Measurements from ENCODE around the gene OSBP2.

OSBP2 gene

GRCh38 chr22:30806391-30806861, 111.8 kb downstream of the OSBP2 start:
- H3K27me3 Mint-ChIP-seq, result peaks cover 33% of the 10 kb centered on the region
- H3K9me3 Mint-ChIP-seq, result no peaks in the 10 kb centered on the region
- DNase-seq (ENCODE audit: low spot score in 2 of 2) (no peak), ATAC-seq (ENCODE audit: low read depth) (no peak)
- H3K4me1 Mint-ChIP-seq, result peaks cover 2% of the 10 kb centered on the region
- no peaks in the 10 kb centered on the region for H3K36me3 Mint-ChIP-seq
- H3K27ac Mint-ChIP-seq, result no peak overlapping the region
- no peak overlapping the region for H3K4me3 Mint-ChIP-seq

- ATAC-seq (ENCODE audit: low read depth) (no peak), DNase-seq (ENCODE audit: low spot score in 2 of 2) (no peak)
- Mint-ChIP-seq H3K27me3 (peaks cover 21% of the 10 kb centered on the region), H3K9me3 (no peaks in the 10 kb centered on the region), H3K36me3 (no peaks in the 10 kb centered on the region), H3K4me1 (peaks cover 2% of the 10 kb centered on the region), H3K4me3 (no peak overlapping the region), H3K27ac (no peak overlapping the region)
These were observed 114.4 kb downstream of the OSBP2 start for GRCh38 chr22:30809086-30809485.

DNA sequence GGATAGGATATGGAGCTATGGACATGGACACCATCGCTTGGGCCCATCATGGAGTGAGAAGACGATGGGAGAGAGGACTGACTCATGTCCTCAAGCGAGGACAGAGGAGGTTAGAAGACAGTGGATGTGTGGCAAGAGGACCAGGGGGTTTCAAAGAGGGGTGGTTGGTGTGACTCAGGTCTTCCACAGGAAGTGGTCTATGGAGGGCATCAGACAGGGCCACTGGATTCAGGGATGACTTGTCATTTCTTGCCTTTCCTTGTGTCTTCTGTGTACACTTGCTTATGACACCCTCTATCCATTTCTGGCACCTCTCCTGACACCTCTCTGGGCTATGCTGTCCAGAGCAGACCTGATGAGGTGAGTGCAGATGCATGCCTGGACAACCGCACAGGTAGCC, 115.4 kb downstream of the OSBP2 start:
- H3K4me1 Mint-ChIP-seq, result peaks cover 2% of the 10 kb centered on the region
- no peaks in the 10 kb centered on the region for H3K9me3 Mint-ChIP-seq
- ATAC-seq (ENCODE audit: low read depth) (no peak), DNase-seq (ENCODE audit: low spot score in 2 of 2) (no peak)
- H3K36me3 Mint-ChIP-seq, result no peaks in the 10 kb centered on the region
- H3K27ac Mint-ChIP-seq, result no peak overlapping the region
- H3K27me3 Mint-ChIP-seq, result peaks cover 17% of the 10 kb centered on the region
- H3K4me3 Mint-ChIP-seq, result no peak overlapping the region

DNA sequence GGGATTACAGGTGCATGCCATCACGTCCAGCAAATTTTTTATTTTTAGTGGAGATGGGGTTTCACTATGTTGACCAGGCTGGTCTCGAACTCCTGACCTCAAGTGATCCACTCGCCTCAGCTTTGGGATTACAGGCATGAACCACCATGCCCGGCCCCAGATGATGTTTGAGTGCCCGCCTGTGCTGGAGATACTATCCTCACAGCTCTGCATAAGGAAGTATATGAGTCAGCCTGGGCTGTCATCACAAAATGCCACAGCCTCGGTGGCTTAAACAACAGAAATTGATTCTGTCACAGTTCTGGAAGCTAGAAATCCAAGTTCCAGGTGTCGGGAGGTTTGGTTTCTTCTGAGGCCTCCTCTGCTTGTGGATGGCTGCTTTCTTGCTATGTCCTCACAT, 119.3 kb downstream of the OSBP2 start:
- no peak for ATAC-seq (ENCODE audit: low read depth)
- Mint-ChIP-seq H3K4me3 (no peak overlapping the region), H3K27ac (no peak overlapping the region), H3K27me3 (peaks cover 14% of the 10 kb centered on the region), H3K36me3 (no peaks in the 10 kb centered on the region), H3K4me1 (no peaks in the 10 kb centered on the region), H3K9me3 (no peaks in the 10 kb centered on the region)
- DNase-seq (ENCODE audit: low spot score in 2 of 2), result no peak

DNA sequence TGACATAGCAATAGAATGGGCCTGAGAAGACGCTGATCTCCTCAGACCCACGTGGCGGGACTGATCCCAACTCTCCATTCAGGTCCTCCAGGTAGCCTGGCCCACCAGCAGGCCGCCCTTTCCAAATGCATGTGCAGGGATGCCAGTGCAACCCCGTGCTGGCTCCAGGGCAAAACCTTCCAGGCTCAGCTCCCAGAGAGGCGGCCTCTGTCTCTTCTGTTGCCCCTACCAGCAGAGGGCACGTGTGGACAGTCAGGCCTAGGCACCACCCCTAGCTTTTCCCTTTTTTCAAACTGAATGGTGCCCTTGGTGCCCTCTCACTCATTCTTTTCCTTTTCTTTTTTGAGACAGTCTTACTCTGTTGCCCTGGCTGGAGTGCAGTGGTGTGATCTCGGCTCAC, 121.7 kb downstream of the OSBP2 start:
- H3K27me3 Mint-ChIP-seq, result peaks cover 14% of the 10 kb centered on the region
- H3K9me3 Mint-ChIP-seq, result no peaks in the 10 kb centered on the region
- no peak for DNase-seq (ENCODE audit: low spot score in 2 of 2)
- H3K4me1 Mint-ChIP-seq, result no peaks in the 10 kb centered on the region
- no peak overlapping the region for H3K4me3 Mint-ChIP-seq
- no peak for ATAC-seq (ENCODE audit: low read depth)
- no peaks in the 10 kb centered on the region for H3K36me3 Mint-ChIP-seq
- no peak overlapping the region for H3K27ac Mint-ChIP-seq

GRCh38 chr22:30821381-30821780, 126.7 kb downstream of the OSBP2 start:
- ATAC-seq (ENCODE audit: low read depth), result no peak

GRCh38 chr22:30821863-30822215, 127.2 kb downstream of the OSBP2 start:
- Mint-ChIP-seq H3K4me1 (no peaks in the 10 kb centered on the region), H3K4me3 (peak overlapping the region; percentile 63), H3K27ac (no peak overlapping the region), H3K36me3 (no peaks in the 10 kb centered on the region), H3K27me3 (peaks cover 26% of the 10 kb centered on the region), H3K9me3 (no peaks in the 10 kb centered on the region)
- no peak for DNase-seq (ENCODE audit: low spot score in 2 of 2)
- no peak for ATAC-seq (ENCODE audit: low read depth)

More at GRCh38 chr22:30821381-30821780, 126.7 kb downstream of the OSBP2 start:
- no peaks in the 10 kb centered on the region for H3K4me1 Mint-ChIP-seq
- H3K27me3 Mint-ChIP-seq, result peaks cover 25% of the 10 kb centered on the region
- DNase-seq (ENCODE audit: low spot score in 2 of 2), result no peak
- no peaks in the 10 kb centered on the region for H3K36me3 Mint-ChIP-seq
- H3K4me3 Mint-ChIP-seq, result no peak overlapping the region
- H3K9me3 Mint-ChIP-seq, result no peaks in the 10 kb centered on the region
- no peak overlapping the region for H3K27ac Mint-ChIP-seq

GRCh38 chr22:30822216-30823014, 127.7 kb downstream of the OSBP2 start:
- Mint-ChIP-seq H3K27me3 (peaks cover 27% of the 10 kb centered on the region), H3K4me3 (peak overlapping the region; percentile 63), H3K9me3 (no peaks in the 10 kb centered on the region), H3K4me1 (no peaks in the 10 kb centered on the region), H3K27ac (no peak overlapping the region), H3K36me3 (no peaks in the 10 kb centered on the region)
- DNase-seq (ENCODE audit: low spot score in 2 of 2) (no peak), ATAC-seq (ENCODE audit: low read depth) (peak; percentile 26)

DNA sequence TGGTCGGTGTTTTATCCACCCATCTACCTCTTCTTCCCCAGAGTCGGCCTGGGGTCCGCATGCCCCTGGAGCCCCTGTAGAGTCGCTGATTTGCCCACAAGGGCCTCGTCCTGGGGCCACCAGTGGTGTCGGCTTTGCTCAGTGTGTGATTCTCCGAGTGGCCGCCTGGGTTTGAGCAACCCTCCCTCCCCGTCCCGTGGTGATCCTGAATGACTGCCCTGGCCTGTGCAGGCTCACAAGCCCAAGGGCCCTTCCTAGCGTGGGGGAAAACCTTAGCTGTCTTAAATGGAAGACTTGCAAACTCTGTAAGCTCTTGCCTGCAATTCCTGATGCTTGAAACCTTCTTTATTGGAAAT, 128.3 kb downstream of the OSBP2 start:
- Mint-ChIP-seq H3K27me3 (peaks cover 30% of the 10 kb centered on the region), H3K9me3 (no peaks in the 10 kb centered on the region), H3K36me3 (no peaks in the 10 kb centered on the region), H3K27ac (no peak overlapping the region), H3K4me3 (no peak overlapping the region), H3K4me1 (no peaks in the 10 kb centered on the region)
- DNase-seq (ENCODE audit: low spot score in 2 of 2) (no peak), ATAC-seq (ENCODE audit: low read depth) (no peak)

- no peak overlapping the region for H3K27ac Mint-ChIP-seq
- H3K9me3 Mint-ChIP-seq, result no peaks in the 10 kb centered on the region
- ATAC-seq (ENCODE audit: low read depth), result no peak
- DNase-seq (ENCODE audit: low spot score in 2 of 2), result no peak
- no peaks in the 10 kb centered on the region for H3K36me3 Mint-ChIP-seq
- peaks cover 33% of the 10 kb centered on the region for H3K27me3 Mint-ChIP-seq
- H3K4me1 Mint-ChIP-seq, result no peaks in the 10 kb centered on the region
- H3K4me3 Mint-ChIP-seq, result no peak overlapping the region
These were observed 129.4 kb downstream of the OSBP2 start for GRCh38 chr22:30824096-30824495.

- Mint-ChIP-seq H3K9me3 (no peaks in the 10 kb centered on the region), H3K36me3 (no peaks in the 10 kb centered on the region), H3K27me3 (peaks cover 33% of the 10 kb centered on the region), H3K4me1 (no peaks in the 10 kb centered on the region), H3K27ac (no peak overlapping the region), H3K4me3 (no peak overlapping the region)
- no peak for ATAC-seq (ENCODE audit: low read depth)
- no peak for DNase-seq (ENCODE audit: low spot score in 2 of 2)
These were observed 130.0 kb downstream of the OSBP2 start for GRCh38 chr22:30824711-30825110.

GRCh38 chr22:30825711-30826505, 131.2 kb downstream of the OSBP2 start:
- DNase-seq (ENCODE audit: low spot score in 2 of 2) (no peak), ATAC-seq (ENCODE audit: low read depth) (no peak)
- no peaks in the 10 kb centered on the region for H3K9me3 Mint-ChIP-seq
- H3K27me3 Mint-ChIP-seq, result peaks cover 32% of the 10 kb centered on the region
- H3K27ac Mint-ChIP-seq, result no peak overlapping the region
- H3K4me1 Mint-ChIP-seq, result no peaks in the 10 kb centered on the region
- H3K4me3 Mint-ChIP-seq, result no peak overlapping the region
- H3K36me3 Mint-ChIP-seq, result no peaks in the 10 kb centered on the region

- Mint-ChIP-seq H3K36me3 (no peaks in the 10 kb centered on the region), H3K4me1 (no peaks in the 10 kb centered on the region), H3K27me3 (peaks cover 27% of the 10 kb centered on the region), H3K27ac (no peak overlapping the region), H3K4me3 (no peak overlapping the region), H3K9me3 (no peaks in the 10 kb centered on the region)
- DNase-seq (ENCODE audit: low spot score in 2 of 2) (no peak), ATAC-seq (ENCODE audit: low read depth) (no peak)
These were observed 132.1 kb downstream of the OSBP2 start for GRCh38 chr22:30826670-30827355.

GRCh38 chr22:30827646-30828045, 133.0 kb downstream of the OSBP2 start:
- no peaks in the 10 kb centered on the region for H3K36me3 Mint-ChIP-seq
- H3K27ac Mint-ChIP-seq, result no peak overlapping the region
- H3K9me3 Mint-ChIP-seq, result no peaks in the 10 kb centered on the region
- peaks cover 29% of the 10 kb centered on the region for H3K27me3 Mint-ChIP-seq
- no peak for ATAC-seq (ENCODE audit: low read depth)
- no peak for DNase-seq (ENCODE audit: low spot score in 2 of 2)
- no peak overlapping the region for H3K4me3 Mint-ChIP-seq
- no peaks in the 10 kb centered on the region for H3K4me1 Mint-ChIP-seq
